Hypothalamus (tissue), 51 donors: ENCODE data around the gene UAP1L1.
A peak's percentile ranks its signal among the peaks of the same experiment; 100 is the strongest.
"Not testable (repeated sequence)": the region's sequence is repeated elsewhere in the genome, so short reads cannot be mapped to it uniquely, and the experiment has no call there.

Experiments
- DNase-seq, 51 donors: peaks; one replicate each; lab custom pipeline; 2025; lab: John Stamatoyannopoulos, UW

UAP1L1 gene

GRCh38 chr9:137077010-137077747 lies at the start of gene UAP1L1:
Gene UAP1L1, plus strand, starts transcription at chr9:137077517. Its CDS starts 16 bp downstream, at chr9:137077533.
- peak in 48 of 51 donors; percentile 23 to 91 (median 73) for DNase-seq

GRCh38 chr9:137028263-137029057 lies 48.9 kb upstream of the UAP1L1 start:
- DNase-seq, result peak in 44 of 51 donors; percentile 25 to 84 (median 58)

GRCh38 chr9:137029058-137029936 lies 48.0 kb upstream of the UAP1L1 start:
- peak in 48 of 51 donors; percentile 17 to 85 (median 66) for DNase-seq

GRCh38 chr9:137030006-137030405 lies 47.3 kb upstream of the UAP1L1 start:
- no peak for DNase-seq

GRCh38 chr9:137030538-137031527 lies 46.5 kb upstream of the UAP1L1 start:
- peak in 1 of 51 donors; percentile 48 for DNase-seq

GRCh38 chr9:137031904-137032640 lies 45.2 kb upstream of the UAP1L1 start, which contains the start of gene FUT7:
Gene FUT7, minus strand, starts transcription at chr9:137032088. Its CDS starts 97 bp downstream, at chr9:137031991.
- no peak for DNase-seq

- no peak for DNase-seq
These were observed 44.5 kb upstream of the UAP1L1 start for GRCh38 chr9:137032858-137033257.

- not testable (repeated sequence) for DNase-seq
These were observed 43.8 kb upstream of the UAP1L1 start for GRCh38 chr9:137033481-137033880.

- DNase-seq, result no peak
These were observed 43.1 kb upstream of the UAP1L1 start for GRCh38 chr9:137034039-137034708.

- DNase-seq, result peak in 49 of 51 donors; percentile 20 to 90 (median 75)
These were observed 42.4 kb upstream of the UAP1L1 start for GRCh38 chr9:137034709-137035506.

- no peak for DNase-seq
These were observed 41.8 kb upstream of the UAP1L1 start for GRCh38 chr9:137035507-137035834.

GRCh38 chr9:137035937-137036336 lies 41.4 kb upstream of the UAP1L1 start:
- no peak for DNase-seq

GRCh38 chr9:137037035-137037434 lies 40.3 kb upstream of the UAP1L1 start:
- no peak for DNase-seq

GRCh38 chr9:137037483-137037882 lies 39.8 kb upstream of the UAP1L1 start:
- DNase-seq, result no peak

- no peak for DNase-seq
These were observed 38.4 kb upstream of the UAP1L1 start for GRCh38 chr9:137038916-137039315.

GRCh38 chr9:137039611-137040366 lies 37.5 kb upstream of the UAP1L1 start:
- DNase-seq, result no peak

GRCh38 chr9:137040568-137040967 lies 36.7 kb upstream of the UAP1L1 start:
- DNase-seq, result no peak
